ENCODE data around the gene CASP9.
A peak's percentile ranks its signal among the peaks of the same experiment; 100 is the strongest.
"Not testable (repeated sequence)": the region's sequence is repeated elsewhere in the genome, so short reads cannot be mapped to it uniquely, and the experiment has no call there.

The CASP9 gene

DNA sequence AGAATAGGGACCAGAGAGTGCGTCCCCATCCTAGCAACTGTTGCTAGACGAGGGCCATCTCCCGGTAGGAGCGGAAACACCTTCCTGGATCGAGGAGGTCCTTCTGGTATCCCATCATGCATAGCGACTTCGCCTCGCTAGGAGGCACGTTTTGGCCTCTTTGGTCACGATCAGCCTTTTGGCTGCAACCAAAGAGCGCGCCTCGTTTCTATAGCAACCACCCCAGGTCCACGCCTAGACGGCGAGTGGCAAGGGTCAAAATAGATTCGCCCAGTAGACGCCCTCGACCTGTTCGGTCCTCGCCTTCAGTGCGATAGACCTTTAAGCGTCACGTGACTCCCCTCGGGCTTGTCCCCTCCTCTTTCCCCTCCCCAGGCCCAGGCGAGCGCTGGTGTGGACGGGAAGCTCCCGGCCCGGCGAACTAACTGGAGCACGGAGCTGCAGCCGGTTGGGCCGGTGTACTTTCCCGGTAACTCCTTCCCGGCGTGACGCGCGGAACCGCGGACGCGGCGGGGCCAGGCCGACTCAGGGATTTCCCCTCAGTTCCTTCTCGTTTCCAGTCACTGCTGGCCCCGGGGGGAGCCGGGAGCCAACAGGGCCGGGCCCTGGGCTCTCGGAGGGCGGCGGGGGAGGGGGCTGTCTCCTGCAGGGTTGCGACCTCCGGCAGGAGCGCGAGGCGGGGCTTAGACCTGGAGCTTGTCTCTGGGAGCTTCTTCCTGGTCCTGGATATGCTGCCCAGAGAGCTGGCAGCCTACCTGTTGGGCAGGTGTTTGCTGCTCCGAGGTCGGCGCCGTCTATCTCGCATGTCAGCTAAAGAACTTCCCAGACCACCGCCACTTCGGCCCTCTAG, 2.7 kb upstream of the CASP9 start, which contains the start of gene DNAJC16:
Gene DNAJC16, plus strand, starts transcription at position 359 of the 850 bp plus-strand sequence. CDS start 2,258 bp downstream, outside the sequence.
- peak; percentile 97 to 100 (median 99) for DNase-seq
- intact Hi-C loops (cut with DNase I): loop anchor here (2.0 to 5.0 kb wide), 2 partner anchors 76 to 90 kb away; partner anchors contain the start of gene DDI2

- intact Hi-C loops (cut with DNase I): loop anchor here (2.0 to 5.0 kb wide), 2 partner anchors 76 to 91 kb away; partner anchors contain the start of gene DDI2
- no peak for DNase-seq
Observed at GRCh38 chr1:15526021-15526489, 2.0 kb upstream of the CASP9 start.

DNA sequence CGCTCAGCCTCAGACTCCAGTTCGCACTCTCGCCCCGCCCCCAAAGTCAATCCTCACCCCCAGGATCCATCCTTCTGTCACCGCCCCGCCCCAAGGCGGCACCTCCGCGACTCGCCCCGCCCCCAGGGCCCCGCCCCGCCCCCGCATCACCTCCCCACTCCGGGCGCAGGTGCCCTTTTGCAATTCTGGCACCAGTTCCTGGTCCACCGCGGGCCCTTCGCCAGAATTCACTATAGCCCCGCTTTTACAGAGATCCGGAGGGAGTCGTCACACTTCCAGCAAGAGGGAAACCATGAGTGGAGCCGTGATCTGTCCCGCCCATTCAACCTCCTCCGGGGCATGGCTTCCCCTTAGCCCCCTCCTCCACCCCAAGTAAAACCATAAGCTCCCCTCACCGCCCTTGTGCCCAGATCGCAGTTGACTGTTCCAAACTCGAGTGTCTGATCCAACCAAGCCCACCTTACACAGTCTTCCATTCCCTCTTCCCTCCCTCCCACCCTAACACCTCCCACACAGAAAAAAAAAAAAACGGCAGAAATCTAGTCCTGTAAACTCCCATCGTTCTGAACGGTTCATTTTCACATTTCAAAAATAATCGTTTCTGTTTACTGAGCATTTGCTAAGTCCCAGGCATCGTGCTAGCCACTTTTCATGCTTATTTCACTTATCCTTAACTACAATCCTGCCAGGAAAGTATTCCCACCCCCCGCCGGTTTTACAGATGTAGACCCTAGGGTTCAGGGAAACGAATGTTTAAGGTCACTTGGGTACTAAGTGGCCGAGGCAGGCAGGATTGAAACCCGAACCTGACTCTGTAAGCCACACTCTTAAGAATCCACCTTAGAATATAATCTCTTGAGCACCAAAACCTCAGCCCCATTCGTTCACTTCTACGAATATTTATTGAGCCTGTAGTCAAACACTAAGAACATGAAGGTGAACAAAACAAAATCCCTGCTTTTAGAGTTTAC, 1.3 kb upstream of the CASP9 start:
- intact Hi-C loops (cut with DNase I): loop anchor here (2.0 to 5.0 kb wide), 2 partner anchors 77 to 91 kb away; partner anchors contain the start of gene DDI2
- DNase-seq: no peak

DNA sequence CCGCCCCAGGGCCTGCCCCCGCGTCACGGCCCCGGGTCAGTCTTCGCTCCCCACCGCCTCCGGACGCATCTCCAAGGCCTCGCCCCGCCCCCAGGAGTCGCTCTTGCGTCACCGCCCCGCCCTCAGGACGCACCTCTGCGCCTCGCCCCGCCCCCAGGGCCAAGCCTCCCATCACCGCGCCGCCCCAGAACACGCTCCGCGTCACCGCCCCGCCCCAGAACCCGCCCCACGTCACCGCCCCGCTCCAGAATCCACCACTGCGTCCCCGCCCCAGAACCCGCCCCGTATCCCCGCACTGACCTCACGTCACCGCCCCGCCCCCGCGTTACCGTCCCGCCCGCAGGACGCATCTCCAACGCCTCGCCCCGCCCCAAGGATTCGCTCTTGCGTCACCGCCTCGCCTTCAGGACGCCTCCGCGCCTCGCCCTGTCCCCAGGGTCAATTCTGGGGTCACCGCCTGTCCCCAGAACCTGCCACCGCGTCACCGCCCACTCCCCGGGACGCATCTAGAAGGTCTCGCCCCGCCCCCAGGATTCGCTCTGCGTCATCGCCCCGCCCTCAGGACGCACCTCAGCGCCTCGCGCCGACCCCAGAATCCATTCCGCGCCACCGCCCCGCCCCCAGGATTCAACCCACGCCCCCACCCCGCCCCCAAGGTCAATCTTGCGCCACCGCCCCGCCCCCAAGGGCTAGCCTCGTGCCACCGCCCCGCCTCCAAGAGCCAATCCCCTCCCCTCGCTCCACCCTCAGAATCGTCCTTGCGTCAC, 451 bp upstream of the CASP9 start:
- intact Hi-C loops (cut with DNase I): loop anchor here (5.0 kb wide), 1 partner anchor 78 kb away; no protein-coding TSS in a partner anchor

GRCh38 chr1:15523104-15524020, 653 bp downstream of the CASP9 start:
- no peak for DNase-seq
- intact Hi-C loops (cut with DNase I): no loop called here

More for the DNA sequence above, 451 bp upstream of the CASP9 start:
- peak; percentile 98 to 100 (median 99) for DNase-seq

DNA sequence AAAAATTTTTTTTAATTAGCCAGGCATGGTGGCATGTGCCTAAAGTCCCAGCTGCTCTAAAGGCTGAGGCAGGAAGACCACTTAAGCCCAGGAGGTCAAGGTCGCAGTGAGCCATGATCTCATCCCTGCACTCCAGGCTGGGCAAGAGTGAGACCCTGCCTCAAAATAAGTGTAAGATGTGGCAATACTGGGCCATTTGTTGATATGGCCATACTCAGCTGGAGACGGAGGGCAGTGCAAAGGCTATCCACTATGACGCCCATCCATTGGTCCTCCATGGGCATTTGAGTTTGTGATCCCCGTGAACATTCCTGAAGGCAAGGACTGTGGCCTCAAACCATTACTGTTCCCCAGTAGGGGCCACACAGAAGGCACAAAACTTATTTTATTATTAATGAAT, 1.5 kb downstream of the CASP9 start:
- no peak for DNase-seq
- intact Hi-C loops (cut with DNase I): no loop called here

DNA sequence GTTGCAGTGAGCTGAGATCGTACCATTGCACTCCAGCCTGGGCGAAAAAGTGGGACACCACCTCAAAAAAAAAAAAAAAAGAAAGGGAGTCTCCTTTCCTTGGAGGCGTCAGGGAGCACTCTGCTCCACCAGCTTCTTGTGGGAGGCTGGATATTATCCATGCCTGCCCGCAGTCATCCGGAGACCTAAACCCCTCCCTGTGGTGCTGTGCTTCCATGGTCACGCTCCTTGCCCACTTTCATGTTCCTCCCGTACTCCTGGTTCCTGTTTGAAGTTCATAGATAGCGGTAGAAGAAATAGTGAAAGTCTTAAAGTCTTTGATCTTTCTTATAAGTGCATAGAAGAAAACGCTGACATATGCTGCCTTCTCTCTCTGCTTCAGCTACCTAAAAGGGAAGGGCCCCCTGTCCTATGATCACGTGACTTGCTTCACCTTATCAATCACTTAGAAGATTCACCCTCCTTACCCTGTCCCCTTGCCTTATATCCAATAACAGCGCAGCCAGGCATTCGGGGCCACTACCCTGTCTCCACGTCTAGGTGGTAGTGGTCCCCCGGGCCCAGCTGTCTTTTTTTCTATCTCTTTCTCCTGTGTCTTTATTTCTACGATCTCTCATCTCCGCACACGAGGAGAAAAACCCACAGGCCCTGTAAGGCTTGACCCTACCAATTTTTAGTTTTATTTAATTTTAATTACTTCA, 2.7 kb downstream of the CASP9 start:
- DNase-seq: peak in 1 of 10 donors; percentile 44
- intact Hi-C loops (cut with DNase I): not testable (repeated sequence)

GRCh38 chr1:15519625-15520024, 4.4 kb downstream of the CASP9 start:
- intact Hi-C loops (cut with DNase I): no loop called here
- no peak for DNase-seq

- intact Hi-C loops (cut with DNase I): no loop called here
- no peak for DNase-seq
Observed at GRCh38 chr1:15515022-15515663, 8.9 kb downstream of the CASP9 start.

- intact Hi-C loops (cut with DNase I); DNase-seq: not testable (repeated sequence)
Observed at GRCh38 chr1:15514557-15514956, 9.5 kb downstream of the CASP9 start.

DNA sequence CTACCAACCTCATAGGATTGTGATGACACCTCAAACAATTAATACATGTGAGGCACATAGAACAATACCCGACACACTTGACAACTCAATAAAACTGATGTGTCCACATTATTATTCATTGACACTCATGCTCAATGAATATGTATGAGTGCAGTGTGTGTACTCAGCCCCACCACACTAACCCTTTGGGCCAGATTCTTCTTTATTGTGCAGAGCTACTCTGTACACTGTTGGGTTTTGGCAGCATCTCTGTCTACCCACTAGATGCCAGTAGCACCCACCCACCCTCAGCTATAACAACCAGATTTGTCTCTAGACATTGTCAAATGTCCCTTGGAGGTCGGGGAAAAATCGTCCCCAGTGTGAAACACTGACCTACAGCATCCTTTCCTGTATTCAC, 10.1 kb downstream of the CASP9 start:
- intact Hi-C loops (cut with DNase I): no loop called here
- peak in 1 of 10 donors; percentile 7 for DNase-seq

- peak in 1 of 10 donors; percentile 20 for DNase-seq
- intact Hi-C loops (cut with DNase I): no loop called here
Observed at GRCh38 chr1:15513192-15513591, 10.8 kb downstream of the CASP9 start.

DNA sequence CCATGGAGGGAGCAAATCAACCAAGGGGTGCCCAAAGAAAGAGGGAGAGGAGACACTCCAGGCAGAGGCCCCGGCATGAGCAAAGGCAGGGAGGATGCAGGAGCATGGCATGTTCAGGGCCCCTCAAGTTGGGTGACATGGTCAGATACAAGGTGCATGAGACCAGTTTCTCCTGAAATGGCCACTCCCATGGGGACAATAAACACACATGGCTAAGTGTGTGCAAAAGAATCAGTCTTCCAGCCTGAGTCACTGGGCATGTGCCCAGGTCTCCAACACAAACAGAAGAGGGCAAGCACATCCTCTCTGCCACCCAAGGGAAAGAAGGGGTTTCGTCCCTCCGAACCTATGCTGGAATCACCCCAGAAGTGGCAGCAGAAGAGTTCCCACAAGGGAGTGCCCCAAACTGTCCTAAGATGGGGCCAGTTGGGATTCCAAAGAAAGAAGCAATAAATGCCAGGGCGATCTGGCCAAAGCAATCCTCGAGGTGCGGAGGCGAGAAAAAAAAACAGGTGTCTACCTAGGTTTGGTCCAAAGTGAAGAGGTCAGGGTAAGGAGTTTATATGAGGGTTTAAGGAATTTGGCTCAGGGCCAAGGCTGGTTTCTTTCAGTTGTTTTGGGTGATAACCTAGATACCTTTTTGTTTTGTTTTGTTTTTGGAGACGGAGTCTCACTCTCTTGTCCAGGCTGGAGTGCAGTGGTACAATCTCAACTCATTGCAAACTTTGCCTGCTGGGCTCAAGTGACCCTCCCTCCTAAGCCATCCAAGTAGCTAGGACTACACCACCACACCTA, 13.2 kb downstream of the CASP9 start:
- intact Hi-C loops (cut with DNase I): no loop called here
- peak in 2 of 10 donors; percentile 8 to 31 for DNase-seq

DNA sequence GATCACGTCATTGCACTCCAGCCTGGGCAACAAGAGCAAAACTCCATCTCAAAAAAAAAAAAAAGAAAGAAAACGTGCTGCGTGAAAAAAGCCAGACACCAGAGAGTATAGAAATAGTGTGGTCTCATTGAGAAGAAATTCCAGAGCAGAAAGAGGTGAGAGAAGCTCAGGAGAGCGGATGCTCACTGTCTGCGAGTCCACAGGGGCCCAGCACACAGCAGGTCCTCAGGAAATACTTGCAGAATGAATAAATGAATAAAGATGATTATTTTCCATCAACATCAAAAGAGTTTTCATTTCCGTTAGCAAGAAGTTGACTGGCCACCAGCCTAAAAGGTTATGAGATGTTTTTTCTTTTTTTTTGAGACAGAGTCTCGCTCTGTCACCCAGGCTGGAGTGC, 14.4 kb downstream of the CASP9 start:
- intact Hi-C loops (cut with DNase I): no loop called here
- peak in 1 of 10 donors; percentile 12 for DNase-seq

DNA sequence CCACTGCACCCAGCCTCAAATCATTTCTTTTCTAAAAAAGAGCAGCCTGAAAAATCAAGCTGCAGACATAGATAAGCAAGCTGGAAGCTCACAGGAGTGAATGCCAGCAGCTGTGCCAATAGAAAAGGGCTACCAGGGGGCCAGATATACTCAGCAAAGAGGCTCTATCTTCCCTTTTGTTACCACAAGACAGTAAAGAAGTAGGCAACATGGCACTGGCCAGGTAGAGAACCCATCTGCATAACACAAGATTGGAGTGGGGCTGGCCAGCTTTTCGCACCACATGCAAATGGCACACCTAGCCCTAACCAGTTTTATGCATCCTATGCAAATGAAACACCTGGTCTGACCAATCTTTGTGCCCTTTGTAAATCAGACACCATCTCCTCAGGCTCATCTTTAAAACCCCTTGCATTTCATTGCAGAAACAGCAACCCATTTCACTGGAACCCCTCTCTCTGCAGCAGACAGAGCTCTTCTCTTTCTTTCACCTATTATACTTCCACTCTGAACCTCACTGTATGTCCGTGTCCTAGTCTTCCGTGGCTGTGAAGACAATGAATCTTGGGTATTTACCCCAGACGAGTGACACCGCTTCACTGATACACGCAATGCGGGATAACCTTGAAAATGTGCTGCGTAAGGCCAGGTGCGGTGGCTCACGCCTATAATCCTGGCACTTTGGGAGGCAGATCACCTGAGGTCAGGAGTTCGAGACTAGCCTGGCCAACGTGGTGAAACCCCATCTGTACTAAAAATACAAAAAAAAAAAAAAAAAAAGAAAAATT, 15.1 kb downstream of the CASP9 start:
- intact Hi-C loops (cut with DNase I): no loop called here
- DNase-seq: no peak

DNA sequence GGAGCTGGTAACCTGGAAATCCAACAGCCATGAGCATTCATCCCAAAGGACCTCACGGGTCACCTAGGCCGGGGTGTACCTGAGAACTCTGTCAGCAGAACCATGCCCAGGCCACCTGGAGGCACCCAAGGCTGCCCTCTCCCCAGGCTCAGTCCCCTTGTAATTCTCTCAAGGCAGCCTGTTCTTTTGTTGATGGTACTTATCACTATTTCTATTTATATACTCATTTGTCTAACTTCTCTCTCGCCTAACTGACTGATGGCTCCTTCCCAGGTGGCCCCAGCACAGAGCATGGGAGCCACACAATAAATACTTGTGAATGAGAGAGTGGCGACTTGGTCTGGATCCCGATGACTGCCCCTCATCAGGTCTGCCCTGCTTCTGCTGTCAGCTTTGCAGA, 16.7 kb downstream of the CASP9 start:
- intact Hi-C loops (cut with DNase I): no loop called here
- DNase-seq: no peak

All from posterior cingulate gyrus (tissue), 11 donors.